HG02970 (cell line): ENCODE results near the gene MYL3.
"Not testable (repeated sequence)": the region's sequence is repeated elsewhere in the genome, so short reads cannot be mapped to it uniquely, and the experiment has no call there.

Source experiments
- ATAC-seq: cut with Tn5 transposase; IDR thresholded peaks from one replicate; pipeline ENCODE4 v1.9.1; 2021; ENCODE audit warnings: mild to moderate bottlenecking, moderate library complexity, moderate number of reproducible peaks; ENCODE audit not compliant: unreplicated experiment, low FRiP score

MYL3 gene

DNA sequence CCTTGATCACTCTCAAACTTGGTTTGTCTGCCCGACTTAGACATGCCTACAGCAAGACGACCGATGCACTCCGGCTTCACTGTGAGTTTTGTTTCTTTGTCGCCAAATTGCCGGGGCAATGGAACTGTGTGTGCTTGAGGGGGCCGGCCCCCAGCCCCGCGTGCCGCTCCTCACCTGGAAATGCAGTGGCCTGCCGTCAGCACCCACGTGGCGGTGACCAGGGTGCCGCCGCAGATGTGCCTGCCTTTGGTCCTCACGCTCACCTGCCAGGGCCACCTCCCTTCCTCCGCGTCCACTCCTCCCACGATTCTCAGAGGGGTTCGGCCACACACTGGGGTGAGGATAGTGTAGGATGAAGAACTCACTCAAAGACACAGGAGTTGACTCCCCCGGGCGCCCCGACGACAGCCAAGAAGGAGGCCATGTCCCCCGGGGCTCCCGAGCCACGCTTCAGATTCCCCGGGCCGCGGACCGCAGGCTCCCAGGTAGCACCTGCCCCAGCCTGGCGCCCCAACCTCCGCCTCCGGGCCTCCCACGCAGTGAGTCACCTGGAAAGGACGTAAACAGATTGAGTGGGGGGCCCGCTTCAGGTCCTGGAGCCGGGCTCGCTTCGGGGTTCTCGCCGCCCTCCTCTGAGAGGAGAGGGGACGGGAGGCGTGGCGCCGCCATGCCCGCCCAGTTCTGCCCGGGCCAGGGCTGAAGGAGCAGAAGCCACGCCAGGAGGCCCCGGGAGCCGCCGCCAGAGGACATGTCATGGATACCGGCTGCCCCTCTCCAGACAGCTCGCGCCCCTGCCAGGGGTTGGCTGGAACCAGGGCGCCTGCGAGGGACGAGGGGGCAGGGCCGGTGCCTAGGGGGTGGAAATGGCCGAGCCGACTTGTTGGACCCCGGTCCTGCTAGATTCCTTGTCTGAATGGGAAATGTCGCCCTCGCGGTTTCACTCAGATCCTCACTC is 29.6 kb downstream of the MYL3 start:
- ATAC-seq = no peak

DNA sequence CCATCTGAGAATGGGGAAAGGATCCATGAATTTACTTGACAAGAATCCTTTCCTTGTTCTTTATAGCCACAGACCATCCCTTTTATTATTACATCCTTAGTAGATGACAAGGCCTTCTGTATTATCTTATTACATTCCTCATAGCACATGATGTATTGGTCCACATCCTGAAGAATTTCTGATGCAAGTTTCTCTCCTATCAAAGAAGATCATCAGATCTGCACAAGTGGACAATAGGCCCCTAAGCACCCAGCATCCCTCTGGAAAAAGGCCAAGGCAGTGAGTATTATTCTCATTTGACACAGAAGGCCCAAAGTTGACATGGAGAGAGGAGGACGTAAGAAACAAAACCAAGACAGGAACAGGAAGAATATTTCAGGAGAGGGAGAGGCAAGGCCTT is 31.4 kb downstream of the MYL3 start:
- no peak for ATAC-seq

DNA sequence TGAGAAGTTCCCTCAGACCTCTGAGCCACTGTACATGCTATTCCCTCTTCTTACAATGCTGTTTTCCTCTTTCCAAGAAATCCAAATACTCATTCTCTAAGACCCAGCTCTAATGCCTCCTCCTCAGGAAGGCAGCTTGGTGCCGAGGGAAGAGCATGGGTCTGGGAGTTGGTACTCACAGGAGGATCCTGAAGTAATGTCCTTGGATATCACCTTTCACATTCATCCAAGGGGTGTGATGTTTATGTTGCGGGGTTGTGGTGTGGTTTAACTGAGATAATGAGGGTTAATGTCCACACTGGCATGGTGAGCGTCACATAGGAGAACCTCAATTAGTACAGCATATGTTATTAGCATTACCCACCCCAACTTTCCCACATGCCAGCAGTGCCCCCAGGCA is 31.9 kb downstream of the MYL3 start:
- ATAC-seq = no peak

DNA sequence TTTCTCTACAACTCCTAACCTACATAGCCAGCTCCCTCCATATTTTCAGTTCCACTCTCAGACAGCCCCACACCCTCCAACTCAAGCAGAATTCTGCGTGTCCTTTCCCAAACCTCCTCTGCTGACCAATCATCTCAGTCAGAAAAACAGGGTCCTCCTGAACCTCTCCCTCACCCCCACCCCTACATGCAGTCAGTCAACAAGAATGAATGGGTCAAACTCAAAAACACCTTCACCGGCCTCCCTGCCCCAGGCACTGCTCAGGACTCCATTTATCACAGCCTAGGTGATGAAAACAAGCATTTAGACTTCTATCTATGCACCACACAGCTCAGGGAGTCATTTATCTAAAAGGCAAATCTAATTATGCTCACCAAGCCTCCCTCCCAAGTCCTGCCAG is 32.4 kb downstream of the MYL3 start:
- ATAC-seq = no peak

DNA sequence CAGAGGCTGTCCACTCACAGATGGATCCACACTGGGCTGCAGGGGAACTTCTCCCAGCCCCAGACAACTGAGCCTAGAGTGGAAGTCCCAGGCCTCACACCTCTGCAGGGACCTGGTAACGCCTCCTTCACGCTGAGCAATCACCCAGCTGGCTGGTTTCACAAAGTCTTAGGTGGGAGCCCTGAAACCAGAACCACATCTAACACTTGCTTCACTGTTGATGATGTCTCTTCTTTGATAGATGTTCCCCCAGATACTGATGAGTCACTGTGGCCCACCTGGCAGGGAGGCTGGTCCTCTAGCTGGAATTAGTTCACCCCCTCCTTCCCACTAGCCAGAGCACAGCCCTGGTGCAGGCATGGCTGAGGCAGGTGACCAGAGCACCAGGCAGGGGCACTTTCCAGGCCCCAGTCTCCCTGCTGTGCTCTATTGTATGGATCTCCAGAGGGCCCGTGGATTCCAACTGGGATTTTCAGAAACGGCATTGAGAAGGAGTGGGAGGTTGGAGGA is 33.5 kb downstream of the MYL3 start:
- ATAC-seq = no peak

DNA sequence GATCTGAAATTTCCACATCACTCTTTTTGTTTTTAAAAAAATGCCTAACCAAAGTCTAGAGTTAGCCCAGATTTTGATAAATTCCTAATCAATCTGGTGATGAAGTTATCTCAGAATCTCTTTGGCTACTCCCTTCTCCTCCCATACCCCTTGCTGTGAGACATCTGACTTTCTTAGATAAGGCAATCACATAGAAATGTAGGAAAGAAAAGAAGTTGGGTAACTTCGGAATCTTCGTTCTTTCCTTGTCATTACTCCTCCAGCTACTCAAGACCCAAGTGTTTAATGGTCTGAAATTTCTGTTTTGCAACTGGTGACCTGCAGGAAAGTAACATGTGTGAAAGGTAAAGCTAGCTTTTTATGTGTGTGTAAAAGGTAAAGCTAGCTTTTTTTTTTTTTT is 37.8 kb downstream of the MYL3 start:
- no peak for ATAC-seq

DNA sequence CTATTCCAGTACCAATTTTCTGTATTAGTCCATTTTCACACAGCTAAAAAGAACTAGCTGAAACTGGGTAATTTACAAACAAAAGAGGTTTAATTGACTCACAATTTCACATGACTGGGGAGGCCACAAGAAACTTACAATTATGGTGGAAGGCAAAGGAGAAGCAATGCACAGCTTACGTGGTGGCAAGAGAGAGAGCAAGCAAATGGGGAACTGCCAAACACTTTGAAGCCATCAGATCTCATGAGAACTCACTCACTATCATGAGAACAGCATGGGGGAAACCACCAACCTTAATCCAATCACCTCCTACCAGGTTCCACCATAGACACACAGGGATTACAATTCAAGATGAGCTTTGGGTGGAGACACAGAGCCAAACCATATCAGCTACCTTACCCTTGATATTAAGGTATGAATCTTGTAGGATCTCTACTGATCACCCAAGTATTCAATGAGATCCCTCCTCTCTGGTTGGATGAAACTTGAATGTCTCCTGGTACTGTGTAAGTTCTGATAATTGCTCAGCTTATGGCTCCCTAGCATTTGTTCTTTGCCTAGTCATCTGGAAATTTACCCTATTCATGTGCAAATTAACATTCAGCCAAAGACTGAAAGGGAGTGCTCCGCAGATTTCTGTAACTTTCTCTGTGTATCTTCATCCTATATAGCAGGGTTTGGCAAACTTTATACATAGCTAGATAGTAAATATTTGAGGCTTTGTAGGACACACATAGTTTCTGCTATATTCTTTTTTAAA is 38.9 kb downstream of the MYL3 start:
- ATAC-seq = no peak

DNA sequence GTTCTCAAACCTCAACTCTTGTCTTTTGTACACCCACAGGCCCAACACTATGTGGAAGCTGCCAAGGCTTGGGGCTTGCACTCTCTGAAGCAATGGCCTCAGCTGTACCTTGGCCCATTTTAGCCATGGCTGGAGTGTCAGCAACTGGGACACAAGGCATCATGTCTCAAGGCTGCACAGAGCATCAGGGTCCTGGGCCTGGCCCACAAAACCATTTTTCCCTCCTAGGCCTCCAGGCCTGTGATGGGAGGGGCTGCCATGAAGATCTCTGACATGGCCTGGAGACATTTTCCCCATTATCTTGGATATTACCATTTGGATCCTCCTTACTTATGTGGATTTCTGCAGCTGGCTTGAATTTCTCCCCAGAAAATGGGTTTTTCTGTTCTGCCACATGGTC is 39.9 kb downstream of the MYL3 start:
- ATAC-seq = not testable (repeated sequence)

DNA sequence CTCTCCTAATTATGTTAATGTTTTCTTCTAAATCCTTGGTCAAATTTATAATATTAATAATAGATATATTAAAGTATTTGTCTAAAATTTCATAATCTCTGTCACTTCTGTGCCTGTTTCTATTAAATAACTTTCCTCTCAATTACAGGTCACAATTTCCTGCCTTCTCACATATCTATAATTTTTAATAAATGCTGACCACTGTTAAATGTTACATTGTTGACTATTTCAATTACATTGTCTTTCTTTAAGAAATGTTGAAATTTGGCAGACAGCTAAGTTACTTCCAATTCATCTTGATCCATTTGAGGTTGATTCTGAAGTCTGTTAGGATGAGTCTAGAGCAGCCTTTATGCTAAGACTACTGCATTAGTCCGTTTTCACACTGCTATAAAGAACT is 41.7 kb downstream of the MYL3 start:
- ATAC-seq = no peak

DNA sequence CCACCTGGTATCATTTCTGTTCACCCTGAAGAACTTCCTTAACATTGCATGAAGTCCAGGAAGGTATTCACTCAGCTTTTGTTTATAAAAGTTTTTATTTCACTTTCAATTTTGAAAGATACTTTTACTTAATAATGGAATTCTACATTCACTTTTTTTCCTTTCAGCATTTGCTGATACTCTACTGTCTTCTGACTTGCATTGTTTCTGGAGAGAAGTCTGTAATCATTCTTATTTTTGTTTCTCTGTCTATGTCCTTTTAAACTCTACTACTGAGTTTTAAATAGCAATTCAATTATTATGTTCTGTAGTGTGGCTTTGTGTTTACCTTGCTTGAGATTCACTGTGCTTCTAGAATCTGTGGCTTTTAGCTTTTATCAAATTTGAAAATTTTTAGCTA is 42.4 kb downstream of the MYL3 start:
- no peak for ATAC-seq

DNA sequence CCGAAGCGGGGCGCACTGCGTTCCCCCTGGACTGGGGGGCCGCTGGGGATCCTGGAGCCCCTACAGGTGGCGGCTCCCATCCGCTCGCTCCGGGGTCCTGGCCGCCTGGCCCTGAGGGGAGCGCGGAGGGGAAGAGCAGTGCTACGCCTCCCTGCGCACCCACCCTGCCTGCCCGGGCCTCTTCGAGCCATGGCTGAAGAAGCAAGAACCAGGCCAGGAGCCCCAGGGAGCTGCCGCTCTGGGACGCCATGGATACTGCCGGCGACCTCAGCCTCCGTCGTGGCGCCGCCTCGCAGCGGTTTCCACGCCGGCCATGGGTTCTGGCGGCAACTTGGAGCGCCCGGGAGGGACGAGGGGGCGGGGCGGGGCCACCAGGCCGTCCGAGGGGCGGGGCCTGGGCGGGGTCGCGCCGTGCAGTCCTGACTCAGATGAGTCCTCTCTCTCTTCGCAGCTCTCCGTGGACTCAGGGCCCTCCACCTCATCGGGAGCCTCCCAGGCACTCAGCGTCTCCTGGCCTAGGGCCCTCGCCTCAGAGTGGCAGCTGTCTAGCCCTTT is 50.9 kb downstream of the MYL3 start:
- no peak for ATAC-seq

DNA sequence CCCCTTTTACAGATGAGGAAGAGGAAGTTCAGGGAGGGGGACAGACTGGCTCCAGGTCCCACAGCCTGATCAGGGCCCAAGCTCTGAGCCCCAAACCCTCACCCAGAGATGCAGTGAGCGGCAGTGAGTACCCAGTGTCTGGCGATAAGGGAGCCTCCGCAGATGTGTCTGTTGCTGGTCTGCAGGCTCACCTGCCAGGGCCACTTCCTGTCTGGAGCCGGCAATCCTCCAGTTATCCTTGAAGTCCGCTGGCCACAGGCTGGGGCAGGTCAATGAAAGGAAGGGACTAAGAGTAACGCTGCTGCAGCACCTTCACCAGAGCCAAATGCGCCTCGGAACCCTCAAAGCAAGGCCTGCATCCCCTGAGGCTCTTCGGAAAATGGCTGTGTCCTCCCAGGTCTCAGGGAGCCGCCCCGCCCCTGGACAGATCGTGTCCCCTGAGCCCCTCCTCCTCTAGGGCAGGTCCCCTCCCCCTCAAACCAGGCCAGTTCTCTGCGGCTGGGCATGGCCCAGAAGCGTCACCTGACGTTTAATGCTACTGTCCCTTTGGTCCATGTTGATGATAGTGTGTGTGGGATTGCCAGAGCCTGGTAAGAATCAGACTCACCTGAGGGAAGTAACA is 51.5 kb downstream of the MYL3 start:
- no peak for ATAC-seq

DNA sequence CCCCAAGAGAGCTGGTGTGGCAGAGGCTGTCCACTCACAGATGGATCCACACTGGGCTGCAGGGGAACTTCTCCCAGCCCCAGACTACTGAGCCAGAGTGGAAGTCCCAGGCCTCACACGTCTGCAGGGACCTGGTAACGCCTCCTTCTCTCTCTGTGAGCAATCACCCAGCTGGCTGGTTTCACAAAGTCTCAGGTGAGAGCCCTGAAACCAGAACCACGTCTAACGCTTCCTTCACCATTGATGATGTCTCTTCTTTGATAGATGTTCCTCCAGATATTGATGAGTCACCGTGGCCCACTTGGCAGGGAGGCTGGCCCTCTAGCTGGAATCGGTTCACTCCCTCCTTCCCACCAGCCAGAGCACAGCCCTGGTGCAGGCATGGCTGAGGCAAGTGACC is 54.5 kb downstream of the MYL3 start:
- not testable (repeated sequence) for ATAC-seq
